SW480 (cell line): Measurements from ENCODE around the gene SDHA.
"Not testable (repeated sequence)": the region's sequence is repeated elsewhere in the genome, so short reads cannot be mapped to it uniquely, and the experiment has no call there.

Source experiments
- DNase-seq: peaks from one replicate; pipeline ENCODE4 v3.0.0-alpha.2; 2016; ENCODE audit warnings: low spot score

Gene SDHA

GRCh38 chr5:186091-187041, 31.8 kb upstream of the SDHA start:
- no peak for DNase-seq

DNA sequence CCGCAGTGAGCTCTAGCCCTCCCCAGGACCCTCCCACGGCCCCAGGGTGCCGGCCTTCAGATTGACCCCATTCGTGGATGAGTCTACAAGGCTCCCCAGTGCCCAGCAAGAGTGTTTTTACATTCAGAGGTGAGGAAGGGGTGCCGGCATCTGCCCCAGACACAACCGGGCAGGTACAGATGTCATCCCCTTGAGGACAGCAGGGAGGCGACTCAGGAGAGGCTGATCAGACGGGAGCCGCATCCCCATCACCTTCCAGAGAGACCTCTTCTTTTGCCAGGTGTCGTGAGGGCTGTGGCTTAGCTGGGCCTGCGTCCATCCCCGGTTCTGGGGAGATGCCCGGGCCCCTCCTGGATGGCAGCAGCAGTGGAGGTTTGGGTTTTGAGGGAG, 31.1 kb upstream of the SDHA start:
- no peak for DNase-seq

DNA sequence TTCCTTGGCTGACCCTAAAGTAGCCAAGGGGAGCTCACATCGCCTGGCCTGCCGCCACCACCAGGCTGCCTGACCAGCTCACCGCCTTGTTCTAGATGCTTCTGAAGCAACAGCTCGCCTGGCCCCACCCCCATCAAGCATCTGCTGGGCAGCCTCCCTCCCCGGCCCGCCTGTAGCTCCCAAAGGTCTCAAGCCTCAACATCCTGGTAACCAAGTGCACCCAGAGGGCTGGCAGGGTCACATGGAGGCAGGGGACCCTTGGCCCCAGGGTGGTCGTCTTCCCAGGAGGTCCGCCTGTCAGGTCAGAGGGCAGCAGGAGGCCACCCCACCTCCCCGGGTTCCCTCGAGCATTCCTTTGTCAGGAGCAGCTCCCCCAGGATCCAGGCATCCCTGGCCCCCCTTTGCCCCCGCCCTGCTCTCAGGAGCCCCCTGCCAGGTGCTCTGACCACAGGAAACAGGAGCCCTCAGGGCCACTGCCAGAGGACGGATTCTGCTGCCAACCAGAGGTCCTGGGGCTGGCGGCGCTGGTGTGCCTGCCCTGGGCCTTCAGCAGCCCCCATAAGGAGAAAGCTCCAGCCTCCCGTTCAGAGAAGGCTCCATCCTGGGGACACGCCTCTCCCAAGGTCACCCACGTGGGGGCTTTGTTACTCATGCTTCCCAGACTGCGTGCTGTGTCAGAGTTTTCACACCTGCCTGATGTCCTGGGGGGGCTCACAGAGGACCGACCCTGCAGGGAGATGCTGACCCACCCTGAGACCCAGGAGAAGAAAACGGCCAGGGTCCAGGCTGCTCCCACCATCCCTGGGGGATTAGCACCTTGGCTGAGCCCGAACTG, 30.3 kb upstream of the SDHA start:
- DNase-seq, result no peak

GRCh38 chr5:188488-189481, 29.3 kb upstream of the SDHA start:
- DNase-seq, result peak; percentile 83

GRCh38 chr5:189486-189885, 28.6 kb upstream of the SDHA start:
- DNase-seq, result no peak

DNA sequence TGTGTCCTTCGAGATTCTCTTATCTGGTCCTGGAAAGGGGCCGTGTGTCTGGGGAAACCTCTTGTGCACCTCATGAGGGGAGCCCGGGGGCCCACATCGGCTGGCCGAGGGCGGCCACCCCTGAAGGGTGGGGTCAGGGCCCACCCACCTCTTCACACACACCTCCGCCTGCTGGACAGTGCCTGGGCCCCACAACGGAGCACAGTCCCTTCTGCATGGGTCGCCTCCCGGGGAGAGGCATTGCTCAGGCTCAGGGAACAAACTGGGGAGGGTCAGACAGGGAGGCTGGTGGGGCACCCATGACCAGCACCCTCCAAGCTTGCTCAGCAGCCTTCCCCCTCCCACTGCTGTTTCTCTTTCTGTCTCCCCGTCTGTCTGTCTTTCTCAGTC, 28.1 kb upstream of the SDHA start:
- DNase-seq, result no peak

GRCh38 chr5:190366-191035, 27.6 kb upstream of the SDHA start:
- no peak for DNase-seq

- no peak for DNase-seq
These were observed 26.8 kb upstream of the SDHA start, which contains the start of gene LRRC14B for GRCh38 chr5:191036-191948. LRRC14B (plus strand) TSS chr5:191495; CDS start chr5:191539, 44 bp downstream.

DNA sequence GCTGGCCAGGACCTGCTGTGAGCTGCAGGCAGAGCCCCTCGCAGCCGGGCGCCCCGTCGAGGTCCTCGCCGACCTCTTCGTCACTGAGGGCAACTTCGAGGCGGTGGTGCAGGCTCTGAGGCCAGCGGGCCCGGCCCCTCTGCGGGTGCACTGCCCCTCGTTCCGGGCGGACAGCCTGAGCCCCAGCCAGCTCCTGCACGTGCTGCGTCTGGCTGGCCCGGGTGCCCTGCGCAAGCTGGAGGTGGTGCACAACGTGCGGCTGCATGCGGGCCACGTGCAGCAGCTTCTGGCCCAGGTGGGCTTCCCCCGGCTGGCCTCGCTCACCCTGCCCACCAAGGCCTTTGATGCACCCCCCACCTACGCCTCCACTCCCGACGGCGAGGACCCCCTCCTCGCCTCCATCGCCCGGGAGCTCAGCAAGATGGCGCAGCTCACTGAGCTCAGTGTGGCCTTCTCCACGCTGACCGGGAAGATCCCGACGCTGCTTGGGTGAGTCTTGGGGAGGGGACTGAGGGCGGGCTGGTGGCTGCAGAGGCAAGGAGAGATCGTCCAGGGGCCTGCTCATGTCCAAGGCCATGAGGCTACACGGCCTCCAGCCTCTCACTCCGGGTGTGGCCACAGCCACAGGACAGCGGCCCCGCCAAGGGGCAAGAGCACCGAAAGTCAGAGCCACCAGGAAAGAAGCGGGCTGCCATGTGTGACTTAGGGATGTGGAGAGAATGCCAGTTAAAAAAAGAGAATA, 26.0 kb upstream of the SDHA start:
- DNase-seq, result no peak

DNA sequence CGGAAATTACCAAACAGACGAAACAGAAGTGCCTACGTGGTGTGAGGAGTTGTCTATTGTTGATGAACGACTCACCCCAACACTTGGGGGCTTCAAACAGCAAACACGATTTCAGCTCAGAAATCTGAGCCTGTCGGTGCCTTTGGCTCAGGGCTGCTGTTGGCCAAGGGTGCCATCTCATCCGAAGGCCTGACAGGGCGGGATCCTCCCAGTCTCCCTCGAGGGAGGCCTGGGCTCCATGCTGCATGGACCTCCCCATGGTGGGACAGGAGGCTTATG, 25.5 kb upstream of the SDHA start:
- no peak for DNase-seq

- no peak for DNase-seq
These were observed 24.9 kb upstream of the SDHA start for GRCh38 chr5:192970-193831.

GRCh38 chr5:194102-194501, 24.0 kb upstream of the SDHA start:
- DNase-seq, result no peak

DNA sequence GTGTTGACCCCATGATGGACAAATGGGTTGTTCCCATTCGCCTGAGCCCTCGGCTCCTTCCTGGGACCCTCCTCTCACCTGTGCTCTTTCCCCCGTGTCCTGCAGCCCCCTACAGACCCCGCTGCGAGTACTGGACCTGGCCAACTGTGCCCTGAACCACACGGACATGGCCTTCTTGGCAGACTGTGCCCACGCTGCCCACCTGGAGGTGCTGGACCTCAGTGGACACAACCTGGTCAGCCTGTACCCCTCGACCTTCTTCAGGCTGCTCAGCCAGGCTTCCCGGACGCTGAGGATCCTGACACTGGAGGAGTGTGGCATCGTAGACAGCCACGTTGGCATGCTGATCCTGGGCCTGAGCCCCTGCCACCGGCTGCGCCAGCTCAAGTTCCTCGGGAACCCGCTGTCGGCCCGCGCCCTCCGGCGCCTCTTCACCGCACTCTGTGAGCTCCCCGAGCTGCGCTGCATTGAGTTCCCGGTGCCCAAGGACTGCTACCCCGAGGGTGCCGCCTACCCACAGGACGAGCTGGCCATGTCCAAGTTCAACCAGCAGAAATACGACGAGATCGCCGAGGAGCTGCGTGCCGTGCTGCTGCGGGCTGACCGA, 23.4 kb upstream of the SDHA start:
- no peak for DNase-seq

- no peak for DNase-seq
These were observed 22.5 kb upstream of the SDHA start for GRCh38 chr5:195401-196160.

- DNase-seq, result no peak
These were observed 21.8 kb upstream of the SDHA start for GRCh38 chr5:196350-196749.

DNA sequence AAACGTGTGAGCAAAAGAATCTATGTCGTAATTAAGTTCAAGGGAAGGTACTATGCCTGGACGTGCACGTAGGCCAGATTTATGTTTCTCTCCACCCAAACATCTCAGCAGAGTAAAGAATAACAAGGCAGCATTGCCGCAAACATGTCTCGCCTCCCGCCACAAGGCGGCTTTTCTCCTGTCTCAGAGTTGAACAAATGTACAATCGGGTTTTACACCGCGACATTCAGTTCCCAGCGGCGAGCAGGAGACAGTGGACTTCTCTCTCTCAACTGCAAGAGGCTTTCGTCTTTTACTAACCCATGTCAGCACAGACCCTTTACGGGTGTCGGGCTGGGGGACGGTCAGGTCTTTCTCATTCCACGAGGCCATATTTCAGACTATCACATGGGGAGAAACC, 21.1 kb upstream of the SDHA start:
- DNase-seq, result not testable (repeated sequence)

DNA sequence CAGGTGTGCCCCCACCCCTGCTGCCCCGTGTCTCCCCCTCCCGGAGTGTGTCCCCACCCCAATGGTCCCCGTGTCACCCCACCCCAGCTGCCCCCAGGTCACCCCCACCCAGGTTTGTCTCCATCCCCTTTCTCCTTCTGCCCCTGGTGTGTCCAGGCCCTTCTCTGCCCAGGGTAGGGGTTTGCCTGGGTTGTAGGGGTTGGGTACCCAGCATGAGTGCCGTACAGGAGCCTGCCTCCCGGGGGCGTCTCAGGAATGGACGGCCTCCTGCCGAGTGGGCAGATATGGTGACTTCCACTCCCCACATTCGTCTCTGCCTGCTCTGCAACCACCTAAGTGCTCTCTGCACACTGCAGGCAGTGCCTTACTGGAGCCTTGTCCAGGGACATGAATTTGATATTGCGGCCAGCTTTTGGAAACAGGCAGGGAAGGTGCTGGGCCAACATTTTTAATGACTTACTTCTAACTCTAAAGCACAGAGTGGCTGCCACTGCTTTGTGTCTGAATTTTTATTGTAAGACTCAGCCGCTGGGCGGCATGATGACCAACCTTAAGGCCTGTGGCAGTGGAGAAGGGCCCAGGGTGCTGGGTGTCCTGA, 20.1 kb upstream of the SDHA start:
- no peak for DNase-seq
